Natural killer cell treated with Interleukin-12 subunit alpha and Interleukin-12 subunit beta and Interleukin-15 and Interleukin-18, amount 100 ng/mL, for 72 hours (primary cell): ENCODE measurements around the gene FDX1. TPM values are rescaled to one million over a fixed set of nuclear protein-coding genes. Genes with fewer than 3 reads are reported as not detected.

Experiments
- ATAC-seq, 2 donors: fragments of 150-1000 bp; cut with Tn5 transposase in 1 of 2; sonication (Bioruptor Pico), chemical (Tn5 transposase) in 1 of 2; 2 replicates each; pipeline ENCODE4 v1.10.0; 2021
- DNase-seq: peaks from one replicate; pipeline ENCODE4 v3.0.0; 2022; ENCODE audit warnings: low spot score
- H3K27ac Mint-ChIP-seq, 2 donors: 1 replicate in 1 of 2; 2 replicates in 1 of 2; pipeline ENCODE4 v1.8.0; 2022; ENCODE audit warnings: mixed read lengths in 2 of 2, mild to moderate bottlenecking in 1 of 2, moderate library complexity in 1 of 2
- H3K27me3 Mint-ChIP-seq, 2 donors: 1 replicate in 1 of 2; 2 replicates in 1 of 2; pipeline ENCODE4 v1.8.0; 2022; ENCODE audit warnings: mixed read lengths in 2 of 2
- H3K36me3 Mint-ChIP-seq: one replicate; pipeline ENCODE4 v1.8.0; 2022; ENCODE audit warnings: mixed read lengths
- H3K4me1 Mint-ChIP-seq, 2 donors: 1 replicate in 1 of 2; 2 replicates in 1 of 2; pipeline ENCODE4 v1.8.0; 2022; ENCODE audit warnings: low read depth in 2 of 2, mixed read lengths in 2 of 2, mild to moderate bottlenecking in 1 of 2
- H3K4me3 Mint-ChIP-seq: one replicate; pipeline ENCODE4 v1.8.0; 2022; ENCODE audit warnings: mixed read lengths
- H3K9me3 Mint-ChIP-seq: 2 replicates; pipeline ENCODE4 v1.8.0; 2022; ENCODE audit warnings: mixed read lengths
- total RNA-seq, 2 donors: library from RNA; stranded (reverse); gene quantifications; one replicate each; pipeline ENCODE4 v1.2.3, GENCODE V29; 2022

Gene FDX1
- total RNA-seq, 2 donors from 2014 or later: 11.1 to 15.1 TPM

GRCh38 chr11:110435780-110436717 lies 6.3 kb downstream of the FDX1 start:
- H3K27me3 Mint-ChIP-seq: no peaks in the 10 kb centered on the region
- H3K36me3 Mint-ChIP-seq: peaks cover 26% of the 10 kb centered on the region
- no peak overlapping the region for H3K27ac Mint-ChIP-seq
- peak overlapping the region; percentile 10 for H3K4me3 Mint-ChIP-seq
- ATAC-seq (peak in 1 of 2 donors; percentile 45), DNase-seq (no peak)
- H3K9me3 Mint-ChIP-seq: no peaks in the 10 kb centered on the region
- H3K4me1 Mint-ChIP-seq: peaks cover 21 to 48% of the 10 kb centered on the region in 2 donors

- Mint-ChIP-seq H3K27me3 (no peaks in the 10 kb centered on the region), H3K9me3 (no peaks in the 10 kb centered on the region), H3K4me3 (no peak overlapping the region), H3K27ac (no peak overlapping the region), H3K36me3 (peaks cover 31% of the 10 kb centered on the region), H3K4me1 (peaks cover 16 to 47% of the 10 kb centered on the region in 2 donors)
- ATAC-seq (no peak), DNase-seq (no peak)
Measured at GRCh38 chr11:110438017-110438416, 8.3 kb downstream of the FDX1 start.

GRCh38 chr11:110445437-110445836 lies 15.7 kb downstream of the FDX1 start:
- no peaks in the 10 kb centered on the region for H3K27me3 Mint-ChIP-seq
- DNase-seq: no peak
- peaks cover 21 to 34% of the 10 kb centered on the region in 2 donors for H3K4me1 Mint-ChIP-seq
- no peak for ATAC-seq
- H3K36me3 Mint-ChIP-seq: peaks cover 19% of the 10 kb centered on the region
- H3K27ac Mint-ChIP-seq: no peak overlapping the region
- no peaks in the 10 kb centered on the region for H3K9me3 Mint-ChIP-seq
- H3K4me3 Mint-ChIP-seq: no peak overlapping the region

GRCh38 chr11:110446061-110446460 lies 16.3 kb downstream of the FDX1 start:
- no peaks in the 10 kb centered on the region for H3K9me3 Mint-ChIP-seq
- no peaks in the 10 kb centered on the region for H3K27me3 Mint-ChIP-seq
- ATAC-seq (no peak), DNase-seq (no peak)
- H3K27ac Mint-ChIP-seq: no peak overlapping the region
- peaks cover 19 to 33% of the 10 kb centered on the region in 2 donors for H3K4me1 Mint-ChIP-seq
- H3K4me3 Mint-ChIP-seq: no peak overlapping the region
- H3K36me3 Mint-ChIP-seq: peaks cover 13% of the 10 kb centered on the region

- H3K27me3 Mint-ChIP-seq: no peaks in the 10 kb centered on the region
- peaks cover 19 to 33% of the 10 kb centered on the region in 2 donors for H3K4me1 Mint-ChIP-seq
- ATAC-seq (no peak), DNase-seq (no peak)
- peaks cover 8% of the 10 kb centered on the region for H3K36me3 Mint-ChIP-seq
- H3K9me3 Mint-ChIP-seq: no peaks in the 10 kb centered on the region
- no peak overlapping the region for H3K27ac Mint-ChIP-seq
- no peak overlapping the region for H3K4me3 Mint-ChIP-seq
Measured at GRCh38 chr11:110446594-110446993, 16.8 kb downstream of the FDX1 start.

GRCh38 chr11:110447343-110447742 lies 17.6 kb downstream of the FDX1 start:
- ATAC-seq: no peak
- Mint-ChIP-seq H3K27me3 (no peaks in the 10 kb centered on the region), H3K4me1 (peaks cover 25 to 36% of the 10 kb centered on the region in 2 donors), H3K27ac (no peak overlapping the region), H3K9me3 (no peaks in the 10 kb centered on the region), H3K36me3 (peaks cover 16% of the 10 kb centered on the region), H3K4me3 (no peak overlapping the region)
- DNase-seq: no peak

- no peak overlapping the region for H3K4me3 Mint-ChIP-seq
- H3K4me1 Mint-ChIP-seq: peaks cover 26 to 38% of the 10 kb centered on the region in 2 donors
- no peaks in the 10 kb centered on the region for H3K27me3 Mint-ChIP-seq
- no peaks in the 10 kb centered on the region for H3K9me3 Mint-ChIP-seq
- no peak overlapping the region for H3K27ac Mint-ChIP-seq
- DNase-seq: no peak
- H3K36me3 Mint-ChIP-seq: peaks cover 18% of the 10 kb centered on the region
- ATAC-seq: no peak
Measured at GRCh38 chr11:110447897-110448745, 18.4 kb downstream of the FDX1 start.

- Mint-ChIP-seq H3K4me1 (peaks cover 26 to 47% of the 10 kb centered on the region in 2 donors), H3K4me3 (no peak overlapping the region)
Measured at GRCh38 chr11:110450246-110450645, 20.5 kb downstream of the FDX1 start.

GRCh38 chr11:110452720-110453119 lies 23.0 kb downstream of the FDX1 start:
- no peak for DNase-seq
- peaks cover 10% of the 10 kb centered on the region for H3K36me3 Mint-ChIP-seq
- ATAC-seq: peak; percentile 52 to 71
- H3K4me1 Mint-ChIP-seq: peaks cover 31 to 56% of the 10 kb centered on the region in 2 donors
- no peaks in the 10 kb centered on the region for H3K9me3 Mint-ChIP-seq
- peak overlapping the region; percentile 88 for H3K4me3 Mint-ChIP-seq
- H3K27ac Mint-ChIP-seq: peak overlapping the region; percentile 41 to 95
- H3K27me3 Mint-ChIP-seq: no peaks in the 10 kb centered on the region

More at GRCh38 chr11:110450246-110450645, 20.5 kb downstream of the FDX1 start:
- DNase-seq (no peak), ATAC-seq (no peak)
- Mint-ChIP-seq H3K36me3 (peaks cover 10% of the 10 kb centered on the region), H3K27me3 (no peaks in the 10 kb centered on the region), H3K9me3 (no peaks in the 10 kb centered on the region), H3K27ac (no peak overlapping the region)

- DNase-seq: no peak
- Mint-ChIP-seq H3K9me3 (no peaks in the 10 kb centered on the region), H3K27me3 (no peaks in the 10 kb centered on the region), H3K4me1 (peaks cover 31 to 59% of the 10 kb centered on the region in 2 donors), H3K27ac (peak overlapping the region; percentile 82 to 95), H3K36me3 (peaks cover 10% of the 10 kb centered on the region), H3K4me3 (peak overlapping the region; percentile 88)
- ATAC-seq: peak; percentile 73 to 75
Measured at GRCh38 chr11:110453684-110454354, 24.1 kb downstream of the FDX1 start.

GRCh38 chr11:110454609-110455008 lies 24.9 kb downstream of the FDX1 start:
- ATAC-seq (peak; percentile 78 to 83), DNase-seq (no peak)
- H3K4me3 Mint-ChIP-seq: peak overlapping the region; percentile 88
- peaks cover 31 to 59% of the 10 kb centered on the region in 2 donors for H3K4me1 Mint-ChIP-seq
- no peaks in the 10 kb centered on the region for H3K9me3 Mint-ChIP-seq
- peaks cover 10% of the 10 kb centered on the region for H3K36me3 Mint-ChIP-seq
- peak overlapping the region; percentile 82 to 95 for H3K27ac Mint-ChIP-seq
- no peaks in the 10 kb centered on the region for H3K27me3 Mint-ChIP-seq

- peak; percentile 64 to 75 for ATAC-seq
- Mint-ChIP-seq H3K4me1 (peaks cover 35 to 66% of the 10 kb centered on the region in 2 donors), H3K36me3 (peaks cover 16% of the 10 kb centered on the region), H3K9me3 (no peaks in the 10 kb centered on the region), H3K4me3 (peak overlapping the region; percentile 58), H3K27me3 (no peaks in the 10 kb centered on the region), H3K27ac (peak overlapping the region; percentile 13 to 95)
- no peak for DNase-seq
Measured at GRCh38 chr11:110455718-110456117, 26.0 kb downstream of the FDX1 start.

- Mint-ChIP-seq H3K36me3 (peaks cover 7% of the 10 kb centered on the region), H3K4me1 (peaks cover 7 to 8% of the 10 kb centered on the region in 2 donors), H3K27ac (no peak overlapping the region), H3K4me3 (no peak overlapping the region), H3K27me3 (no peaks in the 10 kb centered on the region), H3K9me3 (no peaks in the 10 kb centered on the region)
- DNase-seq: no peak
- ATAC-seq: peak; percentile 32 to 56
Measured at GRCh38 chr11:110463153-110463552, 33.4 kb downstream of the FDX1 start.
